CD4-positive, alpha-beta T cell (primary cell): Measurements from ENCODE around the gene SATB2. TPM values are rescaled to one million over a fixed set of nuclear protein-coding genes. Genes with fewer than 3 reads are reported as not detected.

Experiments used
- ATAC-seq: fragments of 200-7000 bp; cut with Tn5 transposase; one replicate; pipeline ENCODE4 v1.10.0; 2022; ENCODE audit warnings: mild to moderate bottlenecking; ENCODE audit not compliant: poor library complexity
- CTCF ChIA-PET: fragments of 350-600 bp; sonication (Branson Sonifier 250); formaldehyde crosslinking; loops from one replicate; lab custom pipeline; 2021; ENCODE audit warnings: antibody characterized with exemption, inconsistent platforms; lab: Charles Lee
- POLR2A ChIA-PET: fragments of 350-600 bp; sonication (Branson Sonifier 250); formaldehyde crosslinking; loops from one replicate; lab custom pipeline; 2021; ENCODE audit warnings: antibody characterized with exemption, inconsistent platforms; lab: Charles Lee
- DNase-seq, 14 experiments: peaks; one replicate each; pipeline ENCODE4 v3.0.0-alpha.2; 2013 to 2020; ENCODE audit warnings: mixed read lengths in 2 of 14
- H3K27ac ChIP-seq, 2 donors: one replicate each; pipeline versions ENCODE4 v1.5.1 to v1.7.0; 2013; ENCODE audit warnings: low read length in 2 of 2, low read depth in 1 of 2, mild to moderate bottlenecking in 1 of 2
- H3K27me3 ChIP-seq, 2 experiments: 1 replicate in 1 of 2; 2 replicates in 1 of 2; pipeline versions ENCODE4 v1.6.1 to v1.7.0; 2013; ENCODE audit warnings: low read length in 2 of 2, control low read depth in 1 of 2, mild to moderate bottlenecking in 1 of 2, moderate library complexity in 1 of 2; ENCODE audit not compliant: insufficient read depth in 2 of 2, control insufficient read depth in 1 of 2
- H3K36me3 ChIP-seq: one replicate; pipeline ENCODE4 v1.6.1; 2013; ENCODE audit warnings: low read length, control low read depth; ENCODE audit not compliant: insufficient read depth
- H3K4me1 ChIP-seq: one replicate; pipeline ENCODE4 v1.6.1; 2013; ENCODE audit warnings: low read length, control low read depth; ENCODE audit not compliant: insufficient read depth
- H3K4me3 ChIP-seq: one replicate; pipeline ENCODE4 v1.5.1; 2013; ENCODE audit warnings: mild to moderate bottlenecking, low read length, moderate library complexity
- H3K9me3 ChIP-seq, 2 experiments: 1 replicate in 1 of 2; 2 replicates in 1 of 2; pipeline versions ENCODE4 v1.6.1 to v1.7.0; 2013; ENCODE audit warnings: low read length in 2 of 2, mild to moderate bottlenecking in 2 of 2, control low read depth in 1 of 2, moderate library complexity in 1 of 2; ENCODE audit not compliant: control insufficient read depth in 1 of 2, insufficient read depth in 1 of 2
- H3K27ac Mint-ChIP-seq: one replicate; pipeline ENCODE4 v1.8.0; 2020; ENCODE audit warnings: mixed read lengths
- H3K27me3 Mint-ChIP-seq: one replicate; pipeline ENCODE4 v1.8.0; 2021; ENCODE audit warnings: mixed read lengths
- H3K36me3 Mint-ChIP-seq: one replicate; pipeline ENCODE4 v1.8.0; 2021; ENCODE audit warnings: low read depth, mixed read lengths
- H3K4me1 Mint-ChIP-seq: one replicate; pipeline ENCODE4 v1.8.0; 2021; ENCODE audit warnings: low read depth, mixed read lengths
- H3K4me3 Mint-ChIP-seq: one replicate; pipeline ENCODE4 v1.8.0; 2020; ENCODE audit warnings: mild to moderate bottlenecking, mixed read lengths
- H3K9me3 Mint-ChIP-seq: one replicate; pipeline ENCODE4 v1.8.0; 2020; ENCODE audit warnings: mixed read lengths
- CTCF ChIP-seq: fragments of 200-600 bp; IDR thresholded peaks from one replicate; pipeline ENCODE4 v1.8.0; 2022; ENCODE audit warnings: antibody characterized with exemption, mild to moderate bottlenecking
- intact Hi-C, 2 experiments: fragments of 100-400 bp; cut with DNase I in 1 of 2; cut with micrococcal nuclease in 1 of 2; formaldehyde crosslinking; loops; one replicate each; pipeline versions ENCODE4 v1.15.1 to v1.9.0; 2023 to 2025; cut with DNase I, micrococcal nuclease
- total RNA-seq, 174 experiments: library from RNA in 2 of 174; stranded (reverse) in 2 of 174; gene quantifications; one replicate each; pipeline ENCODE4 v1.2.3 and lab custom pipeline; 2021 to 2026

SATB2 gene
- total RNA-seq, 2 experiments from 2014 or later: not detected

GRCh38 chr2:199488772-199489400 lies 31.1 kb upstream of the SATB2 start:
- Mint-ChIP-seq H3K27me3 (peaks cover 43% of the 10 kb centered on the region), H3K4me1 (no peaks in the 10 kb centered on the region), H3K36me3 (no peaks in the 10 kb centered on the region), H3K27ac (no peak overlapping the region), H3K9me3 (no peaks in the 10 kb centered on the region), H3K4me3 (no peak overlapping the region)
- DNase-seq (peak in 9 of 14 experiments; percentile 17 to 65 (median 34)), ATAC-seq (no peak)
- Histone ChIP-seq H3K27ac (no peak overlapping the region), H3K9me3 (no peaks in the 10 kb centered on the region), H3K4me3 (no peak overlapping the region), H3K36me3 (no peaks in the 10 kb centered on the region), H3K27me3 (peaks cover 0 to 18% of the 10 kb centered on the region in 2 experiments), H3K4me1 (no peaks in the 10 kb centered on the region)
- peak; percentile 65 for TF ChIP-seq CTCF
- intact Hi-C loops: loop anchor here (1.0 to 2.0 kb wide), 2 partner anchors 1174 to 1175 kb away; no protein-coding TSS in a partner anchor
- POLR2A ChIA-PET: no interaction called here
- CTCF ChIA-PET: interaction anchor here (0.7 to 2.6 kb wide), 8 partner anchors 9 to 1179 kb away, joined by 3 to 24 read pairs (median 3); no protein-coding TSS in a partner anchor

- Mint-ChIP-seq H3K27me3 (peaks cover 39% of the 10 kb centered on the region), H3K4me1 (no peaks in the 10 kb centered on the region), H3K4me3 (no peak overlapping the region), H3K9me3 (no peaks in the 10 kb centered on the region), H3K36me3 (no peaks in the 10 kb centered on the region), H3K27ac (no peak overlapping the region)
- no peaks in the 10 kb centered on the region for H3K4me1 ChIP-seq
- no peaks in the 10 kb centered on the region for H3K9me3 ChIP-seq
- intact Hi-C loops: no loop called here
- H3K36me3 ChIP-seq: no peaks in the 10 kb centered on the region
- H3K27me3 ChIP-seq: peaks cover 0 to 18% of the 10 kb centered on the region in 2 experiments
- CTCF ChIA-PET: interaction anchor here (0.6 kb wide), 1 partner anchor 104 kb away, joined by 6 read pairs; no protein-coding TSS in a partner anchor
- POLR2A ChIA-PET: no interaction called here
- H3K4me3 ChIP-seq: no peak overlapping the region
- peak in 5 of 14 experiments; percentile 19 to 40 (median 35) for DNase-seq
- ATAC-seq: no peak
- TF ChIP-seq CTCF: no peak
- no peak overlapping the region for H3K27ac ChIP-seq
Measured at GRCh38 chr2:199485732-199486335, 28.1 kb upstream of the SATB2 start.

GRCh38 chr2:199484927-199485326 lies 27.2 kb upstream of the SATB2 start:
- no peaks in the 10 kb centered on the region for H3K36me3 ChIP-seq
- H3K4me3 Mint-ChIP-seq: no peak overlapping the region
- ATAC-seq: no peak
- no peak overlapping the region for H3K27ac ChIP-seq
- no peaks in the 10 kb centered on the region for H3K9me3 ChIP-seq
- DNase-seq: no peak
- TF ChIP-seq CTCF: no peak
- ChIA-PET CTCF (no interaction called here), POLR2A (no interaction called here)
- no peak overlapping the region for H3K27ac Mint-ChIP-seq
- H3K4me1 ChIP-seq: no peaks in the 10 kb centered on the region
- peaks cover 42% of the 10 kb centered on the region for H3K27me3 Mint-ChIP-seq
- no peaks in the 10 kb centered on the region for H3K4me1 Mint-ChIP-seq
- H3K4me3 ChIP-seq: no peak overlapping the region
- H3K9me3 Mint-ChIP-seq: no peaks in the 10 kb centered on the region
- H3K27me3 ChIP-seq: peaks cover 0 to 18% of the 10 kb centered on the region in 2 experiments
- no peaks in the 10 kb centered on the region for H3K36me3 Mint-ChIP-seq
- intact Hi-C loops: no loop called here
